IMR-90 (cell line): ENCODE results near the gene FIBCD1. TPM values are rescaled to one million over a fixed set of nuclear protein-coding genes. Genes with fewer than 3 reads are reported as not detected.

ENCODE experiments used
- ATAC-seq: fragments of 200-7000 bp; cut with Tn5 transposase; 2 replicates; pipeline ENCODE4 v1.9.1; 2020; ENCODE audit warnings: low read depth, mild to moderate bottlenecking, moderate library complexity
- BruUV-seq: library from RNA; stranded (reverse); fragments of 400-500 nt; replicated peaks from 2 replicates; lab custom pipeline; 2021; lab: Mats Ljungman, UMichigan
- CTCF ChIA-PET: fragments of 300-600 bp; formaldehyde crosslinking; extraction: SDS; loops from one replicate; lab custom pipeline; 2021; ENCODE audit warnings: antibody characterized with exemption; lab: Yijun Ruan, JAX
- POLR2A ChIA-PET: fragments of 300-600 bp; sonication (Branson Sonifier 250); formaldehyde crosslinking; loops from one replicate; lab custom pipeline; 2022; ENCODE audit warnings: antibody characterized with exemption; ENCODE audit not compliant: unreplicated experiment; lab: Charles Lee
- DNase-seq: peaks from one replicate; pipeline ENCODE4 v3.0.0; 2013
- H2AFZ ChIP-seq: replicated peaks from 2 replicates; pipeline ENCODE3; 2013; ENCODE audit warnings: low read length, mild to moderate bottlenecking; ENCODE audit not compliant: poor library complexity
- H2AK5ac ChIP-seq: 2 replicates; pipeline ENCODE4 v1.6.1; 2013; ENCODE audit warnings: low read depth, low read length, inconsistent platforms
- H2AK9ac ChIP-seq: replicated peaks from 2 replicates; pipeline ENCODE3; 2013; ENCODE audit warnings: mild to moderate bottlenecking, low read depth, low read length, moderate library complexity; ENCODE audit not compliant: poor library complexity
- H2BK120ac ChIP-seq: 2 replicates; pipeline ENCODE4 v1.6.1; 2013; ENCODE audit warnings: low read depth, low read length, inconsistent platforms
- H2BK15ac ChIP-seq: 3 replicates; pipeline ENCODE4 v1.6.1; 2013; ENCODE audit warnings: low read depth, low read length, inconsistent platforms
- H2BK20ac ChIP-seq: 2 replicates; pipeline ENCODE4 v1.6.1; 2013; ENCODE audit warnings: low read depth, mild to moderate bottlenecking, inconsistent platforms, low read length, moderate library complexity
- H2BK5ac ChIP-seq: 2 replicates; pipeline ENCODE4 v1.6.1; 2013; ENCODE audit warnings: mild to moderate bottlenecking, low read depth, low read length, inconsistent platforms; ENCODE audit not compliant: poor library complexity, severe bottlenecking
- H3K14ac ChIP-seq: replicated peaks from 2 replicates; pipeline ENCODE4 v1.6.1; 2013; ENCODE audit warnings: low read depth, low read length, inconsistent platforms
- H3K18ac ChIP-seq: 2 replicates; pipeline ENCODE4 v1.6.1; 2013; ENCODE audit warnings: low read depth, low read length, control low read depth
- H3K23ac ChIP-seq: 2 replicates; pipeline ENCODE4 v1.6.1; 2013; ENCODE audit warnings: low read depth, low read length, inconsistent platforms
- H3K27ac ChIP-seq: 2 replicates; pipeline ENCODE4 v1.5.1; 2013; ENCODE audit warnings: mild to moderate bottlenecking, control low read depth, low read length; ENCODE audit not compliant: insufficient read depth
- H3K27me3 ChIP-seq: 2 replicates; pipeline ENCODE4 v1.6.1; 2013; ENCODE audit warnings: low read length; ENCODE audit not compliant: control insufficient read depth, insufficient read depth
- H3K36me3 ChIP-seq: 2 replicates; pipeline ENCODE4 v1.6.1; 2013; ENCODE audit warnings: low read length, mixed read lengths; ENCODE audit not compliant: control insufficient read depth, insufficient read depth
- H3K4ac ChIP-seq: 2 replicates; pipeline ENCODE4 v1.6.1; 2013; ENCODE audit warnings: low read depth, low read length, inconsistent platforms
- H3K4me1 ChIP-seq: 2 replicates; pipeline ENCODE4 v1.6.1; 2013; ENCODE audit warnings: low read length, mixed read lengths; ENCODE audit not compliant: control insufficient read depth, insufficient read depth
- H3K4me2 ChIP-seq: 2 replicates; pipeline ENCODE4 v1.6.1; 2013; ENCODE audit warnings: low read depth, mild to moderate bottlenecking, control low read depth, low read length, moderate library complexity
- H3K4me3 ChIP-seq: 2 replicates; pipeline ENCODE4 v1.5.1; 2013; ENCODE audit warnings: low read depth, mild to moderate bottlenecking, control low read depth, low read length, moderate library complexity; ENCODE audit not compliant: insufficient read depth
- H3K56ac ChIP-seq: 2 replicates; pipeline ENCODE4 v1.6.1; 2013; ENCODE audit warnings: low read length, inconsistent platforms; ENCODE audit not compliant: insufficient read depth; ENCODE audit errors: extremely low read depth
- H3K79me1 ChIP-seq, 2 experiments: 2 replicates each; pipeline ENCODE4 v1.6.1; 2013; ENCODE audit warnings: low read length in 2 of 2, inconsistent platforms in 1 of 2, low read depth in 1 of 2
- H3K9ac ChIP-seq: 2 replicates; pipeline ENCODE4 v1.6.1; 2013; ENCODE audit warnings: low read depth, low read length, control low read depth
- H3K9me1 ChIP-seq: 2 replicates; pipeline ENCODE4 v1.6.1; 2013; ENCODE audit warnings: low read length, inconsistent platforms; ENCODE audit not compliant: insufficient read depth
- H3K9me3 ChIP-seq: 2 replicates; pipeline ENCODE4 v1.6.1; 2013; ENCODE audit warnings: low read length; ENCODE audit not compliant: control insufficient read depth, insufficient read depth
- H4K20me1 ChIP-seq: 2 replicates; pipeline ENCODE4 v1.6.1; 2013; ENCODE audit warnings: low read length, inconsistent platforms; ENCODE audit not compliant: insufficient read depth
- H4K5ac ChIP-seq: 2 replicates; pipeline ENCODE4 v1.6.1; 2013; ENCODE audit warnings: mild to moderate bottlenecking, low read depth, low read length, control low read depth
- H4K8ac ChIP-seq, 2 experiments: 2 replicates each; pipeline ENCODE4 v1.6.1; 2013; ENCODE audit warnings: low read depth in 2 of 2, low read length in 2 of 2, control low read depth in 1 of 2, inconsistent platforms in 1 of 2
- H4K91ac ChIP-seq: 2 replicates; pipeline ENCODE4 v1.6.1; 2013; ENCODE audit warnings: low read depth, low read length, inconsistent platforms; ENCODE audit not compliant: insufficient read depth
- MXI1 ChIP-seq: IDR thresholded peaks from 2 replicates; pipeline ENCODE4 v1.6.1; 2012; ENCODE audit warnings: low read depth, mild to moderate bottlenecking, low read length, moderate library complexity, borderline replicate concordance
- RCOR1 ChIP-seq: IDR thresholded peaks from 2 replicates; pipeline ENCODE4 v1.6.1; 2012; ENCODE audit warnings: mild to moderate bottlenecking, low read length, improper control_type of control experiment; ENCODE audit not compliant: insufficient replicate concordance
- WGBS, 2 experiments: methylation state at CpG; one replicate each; pipeline versions ENCODE4 v1.1.5 to v1.1.7; 2013; ENCODE audit warnings: missing lambda C conversion rate in 2 of 2; ENCODE audit not compliant: insufficient read length in 1 of 2; ENCODE audit errors: extremely low coverage in 2 of 2; 5-methylcytosine and 5-hydroxymethylcytosine counted together
- dilution Hi-C: fragments of 300-500 bp; cut with HindIII; formaldehyde crosslinking; loops from one replicate; pipeline ENCODE4 v1.14.3; 2018; ENCODE audit warnings: low sequenced_read_pairs; ENCODE audit not compliant: unreplicated experiment
- in situ Hi-C: fragments of 300-500 bp; cut with MboI; formaldehyde crosslinking; loops from 3 replicates; pipeline ENCODE4 v1.14.3; 2019; ENCODE audit warnings: low sequenced_read_pairs, inconsistent platforms, mixed read lengths
- intact Hi-C: fragments of 100-400 bp; cut with micrococcal nuclease; formaldehyde crosslinking; loops from 2 replicates; pipeline ENCODE4 v1.10.0; 2022
- polyA plus RNA-seq, 3 experiments: library from polyadenylated mRNA; depleted of rRNA; stranded (reverse); fragments of >200 nt; gene quantifications; 2 replicates each; pipeline ENCODE4 v1.2.3, GENCODE V29; 2012; ENCODE audit warnings: low replicate concordance in 1 of 3
- total RNA-seq: library from RNA; depleted of rRNA; stranded (reverse); fragments of >200 nt; gene quantifications from 2 replicates; pipeline ENCODE4 v1.2.3, GENCODE V29; 2012

The FIBCD1 gene
- total and polyA plus RNA-seq, 2 of the 4 experiments (the other 2 are of a cell fraction) = 1.1 to 10.1 TPM

GRCh38 chr9:130944510-130945058 lies 5.5 kb upstream of the FIBCD1 start:
- H2BK120ac ChIP-seq = no peak overlapping the region
- ChIA-PET POLR2A (no interaction called here), CTCF (no interaction called here)
- H3K36me3 ChIP-seq = no peaks in the 10 kb centered on the region
- H2BK20ac ChIP-seq = no peak overlapping the region
- H3K18ac ChIP-seq = no peak overlapping the region
- H3K27me3 ChIP-seq = peaks cover 63% of the 10 kb centered on the region
- TF ChIP-seq MXI1 = no peak
- TF ChIP-seq RCOR1 = no peak
- BruUV-seq = no TSS peak
- H3K23ac ChIP-seq = no peak overlapping the region
- no peak overlapping the region for H3K56ac ChIP-seq
- H3K4ac ChIP-seq = no peak overlapping the region
- H3K4me3 ChIP-seq = no peak overlapping the region
- H3K4me2 ChIP-seq = no peak overlapping the region
- H4K8ac ChIP-seq = no peak overlapping the region
- in situ Hi-C loops (no loop called here), dilution Hi-C loops (no loop called here), intact Hi-C loops (no loop called here)
- no peak overlapping the region for H3K9ac ChIP-seq
- ATAC-seq (no peak), DNase-seq (no peak)
- H3K4me1 ChIP-seq = no peaks in the 10 kb centered on the region
- no peak overlapping the region for H3K27ac ChIP-seq
- H2BK15ac ChIP-seq = no peak overlapping the region
- WGBS, 2 experiments = no CpG with 5 or more reads among the region's 3 CpGs
- H3K14ac ChIP-seq = no peak overlapping the region
- no peak overlapping the region for H4K5ac ChIP-seq
- H2AFZ ChIP-seq = no peak overlapping the region
- no peak overlapping the region for H2AK9ac ChIP-seq
- H2BK5ac ChIP-seq = no peak overlapping the region
- no peaks in the 10 kb centered on the region for H3K79me1 ChIP-seq
- H3K9me1 ChIP-seq = no peaks in the 10 kb centered on the region
- no peak overlapping the region for H2AK5ac ChIP-seq
- peaks cover 6% of the 10 kb centered on the region; the same call in 1 of the 2 replicates for H4K20me1 ChIP-seq
- no peak overlapping the region for H4K91ac ChIP-seq
- peaks cover 3% of the 10 kb centered on the region for H3K9me3 ChIP-seq
